K562 (cell line): ENCODE data around the gene GSDME. TPM values are rescaled to one million over a fixed set of nuclear protein-coding genes. Genes with fewer than 3 reads are reported as not detected.

Experiments used
- ATF1 ChIP-seq, 2 experiments: fragments of 450-650 bp in 1 of 2; IDR thresholded peaks; 2 replicates each; pipeline ENCODE4 v1.6.1; 2016; ENCODE audit warnings: missing compliant biosample characterization in 1 of 2, missing genetic modification characterization in 1 of 2
- BCL6 ChIP-seq: fragments of 250-450 bp; sonication (Bioruptor Pico); IDR thresholded peaks from 2 replicates; pipeline ENCODE4 v1.4.0; 2020
- CREM ChIP-seq: IDR thresholded peaks from 2 replicates; pipeline ENCODE4 v1.6.1; 2014; ENCODE audit warnings: antibody characterized with exemption, low read depth
- HMBOX1 ChIP-seq: sonication (generic); IDR thresholded peaks from 2 replicates; pipeline ENCODE4 v1.6.1; 2016
- JUND ChIP-seq, 2 experiments: IDR thresholded peaks; 2 replicates in 1 of 2; 3 replicates in 1 of 2; pipeline ENCODE4 v1.6.1; 2011; ENCODE audit warnings: borderline replicate concordance in 2 of 2, low read depth in 2 of 2, low read length in 2 of 2, improper control_type of control experiment in 1 of 2, missing biosample characterization in 1 of 2, missing genetic modification characterization in 1 of 2, missing genetic modification reagents in 1 of 2
- KLF16 ChIP-seq: IDR thresholded peaks from 2 replicates; pipeline ENCODE4 v1.6.1; 2016; ENCODE audit warnings: antibody characterized with exemption
- LEF1 ChIP-seq: fragments of 450-650 bp; IDR thresholded peaks from 2 replicates; pipeline ENCODE4 v1.6.1; 2016; ENCODE audit warnings: mild to moderate bottlenecking
- MYNN ChIP-seq, 2 experiments: sonication (generic); formaldehyde crosslinking in 1 of 2; IDR thresholded peaks; 2 replicates each; pipeline versions ENCODE4 v1.5.0 to v1.6.1; 2016 to 2020; ENCODE audit warnings: antibody characterized with exemption in 1 of 2, missing genetic modification reagents in 1 of 2
- NFIC ChIP-seq: fragments of 450-650 bp; IDR thresholded peaks from 2 replicates; pipeline ENCODE4 v1.6.1; 2017; ENCODE audit warnings: mild to moderate bottlenecking, inconsistent platforms
- RBM39 ChIP-seq: fragments of 200-400 bp; formaldehyde crosslinking; optimal IDR thresholded peaks from 2 replicates; pipeline ENCODE3; 2018; ENCODE audit warnings: low read depth, low read length
- SOX6 ChIP-seq: fragments of 450-650 bp; IDR thresholded peaks from 2 replicates; pipeline ENCODE4 v1.6.1; 2014; ENCODE audit warnings: mild to moderate bottlenecking
- STAT5A ChIP-seq: IDR thresholded peaks from 2 replicates; pipeline ENCODE4 v1.6.1; 2012; ENCODE audit warnings: low read length, inconsistent platforms, borderline replicate concordance
- TAL1 ChIP-seq: fragments of 450-650 bp; IDR thresholded peaks from 2 replicates; pipeline ENCODE4 v1.6.1; 2016; ENCODE audit warnings: mild to moderate bottlenecking
- TBL1XR1 ChIP-seq, 2 experiments: IDR thresholded peaks; 2 replicates each; pipeline ENCODE4 v1.6.1; 2012; ENCODE audit warnings: improper control_type of control experiment in 2 of 2, low read length in 2 of 2, mild to moderate bottlenecking in 1 of 2
- TCF3 ChIP-seq: sonication (generic); formaldehyde crosslinking; IDR thresholded peaks from 2 replicates; pipeline ENCODE4 v1.4.0; 2020; ENCODE audit warnings: mild to moderate bottlenecking, missing genetic modification reagents
- TCF7 ChIP-seq: sonication (generic); IDR thresholded peaks from 2 replicates; pipeline ENCODE4 v1.6.1; 2016; ENCODE audit warnings: antibody characterized with exemption, borderline replicate concordance
- TEAD4 ChIP-seq, 2 experiments: sonication (generic) in 1 of 2; formaldehyde crosslinking in 1 of 2; IDR thresholded peaks; 2 replicates each; pipeline versions ENCODE4 v1.6.1 to v1.8.0; 2012 to 2022; ENCODE audit warnings: borderline replicate concordance in 1 of 2, inconsistent platforms in 1 of 2, low read length in 1 of 2, mild to moderate bottlenecking in 1 of 2, missing genetic modification reagents in 1 of 2
- ZBTB26 ChIP-seq: fragments of 450-650 bp; formaldehyde crosslinking; IDR thresholded peaks from 2 replicates; pipeline ENCODE4 v1.4.0; 2022; ENCODE audit warnings: missing genetic modification characterization
- ZFX ChIP-seq: sonication (generic); formaldehyde crosslinking; IDR thresholded peaks from 2 replicates; pipeline ENCODE4 v1.8.0; 2022; ENCODE audit warnings: mild to moderate bottlenecking, missing genetic modification reagents, moderate library complexity
- ZNF174 ChIP-seq: fragments of 250-450 bp; sonication (Bioruptor Pico); IDR thresholded peaks from 2 replicates; pipeline ENCODE4 v1.4.0; 2020; ENCODE audit warnings: mild to moderate bottlenecking
- ZSCAN29 ChIP-seq: fragments of 450-650 bp; IDR thresholded peaks from 2 replicates; pipeline ENCODE4 v1.6.1; 2017
- polyA plus RNA-seq, 8 experiments: library from polyadenylated mRNA; depleted of rRNA in 4 of 8; stranded (reverse) in 5 of 8; unstranded in 3 of 8; fragments of >200 nt; fragmentation: Nextera tagmentation in 2 of 8; fragmentation: Illumina TruSeq in 1 of 8; extraction: Ambion mirVana in 2 of 8; extraction: Trizol in 1 of 8; gene quantifications; 2 replicates each; pipeline versions ENCODE4 v1.2.1 to v1.2.3, GENCODE V29; 2011 to 2014; ENCODE audit warnings: inconsistent platforms in 1 of 8, missing spikeins in 1 of 8
- total RNA-seq, 7 experiments: library from RNA; depleted of rRNA in 6 of 7; stranded (reverse); fragments of >200 nt in 6 of 7; fragmentation: Illumina TruSeq in 2 of 7; extraction: Trizol in 2 of 7; gene quantifications; 2 replicates each; pipeline versions ENCODE4 v1.2.1 to v1.2.3, GENCODE V29; 2011 to 2021; ENCODE audit warnings: low replicate concordance in 1 of 7
- TF ChIP-seq, protein P1 (sequence below), 2 experiments: IDR thresholded peaks; 2 replicates each; pipeline ENCODE4 v1.6.1; 2012; ENCODE audit warnings: improper control_type of control experiment in 2 of 2, low read depth in 2 of 2, low read length in 2 of 2, borderline replicate concordance in 1 of 2

The GSDME gene
- total and polyA plus RNA-seq, 9 of the 15 experiments (the other 6 are each of a cell fraction or from before 2014, with no cell fraction given): 0.37 to 1.9 (median 0.62) TPM

- TF ChIP-seq HMBOX1 (peak; percentile 80), TAL1 (peak; percentile 89), ZFX (peak; percentile 77), RBM39 (no peak), LEF1 (0 out of 2 replicates have a peak, but pooled peaks have one; percentile 23), CREM (peak; percentile 43; the same call in 1 of the 2 replicates), KLF16 (peak; percentile 64; the same call in 1 of the 2 replicates), BCL6 (0 out of 2 replicates have a peak, but pooled peaks have one; percentile 18), TCF3 (peak; percentile 83), SOX6 (peak; percentile 85), TEAD4 (IDR thresholded peaks at IDR 0.05; ENCODE audit: low read length) (peak; percentile 81), TEAD4 (CRISPR knock-in tag; IDR thresholded peaks at IDR 0.05; ENCODE audit: borderline replicate concordance) (no peak), JUND (IDR thresholded peaks at IDR 0.05; ENCODE audit: borderline replicate concordance, low read depth, low read length) (no peak), JUND (tag; IDR thresholded peaks at IDR 0.05; ENCODE audit: borderline replicate concordance, low read depth, low read length) (peak; percentile 26; the same call in 2 of the 3 replicates), ATF1 (CRISPR knock-in tag; IDR thresholded peaks at IDR 0.05) (no peak), ATF1 (tag; IDR thresholded peaks at IDR 0.05) (peak; percentile 39), STAT5A (peak; percentile 35; the same call in 1 of the 2 replicates), ZBTB26 (no peak), NFIC (peak; percentile 29), MYNN (IDR thresholded peaks at IDR 0.05) (0 out of 2 replicates have a peak, but pooled peaks have one; percentile 36), MYNN (CRISPR knock-in tag; IDR thresholded peaks at IDR 0.05) (no peak), TCF7 (0 out of 2 replicates have a peak, but pooled peaks have one; percentile 52), TBL1XR1 (IDR thresholded peaks at IDR 0.05; ENCODE audit: low read length in 2 of 2) (0 out of 4 replicates have a peak, but pooled peaks of 1 of the 2 experiments have one; percentile 34), ZSCAN29 (no peak), ZNF174 (no peak)
- TF ChIP-seq, protein P1, sequence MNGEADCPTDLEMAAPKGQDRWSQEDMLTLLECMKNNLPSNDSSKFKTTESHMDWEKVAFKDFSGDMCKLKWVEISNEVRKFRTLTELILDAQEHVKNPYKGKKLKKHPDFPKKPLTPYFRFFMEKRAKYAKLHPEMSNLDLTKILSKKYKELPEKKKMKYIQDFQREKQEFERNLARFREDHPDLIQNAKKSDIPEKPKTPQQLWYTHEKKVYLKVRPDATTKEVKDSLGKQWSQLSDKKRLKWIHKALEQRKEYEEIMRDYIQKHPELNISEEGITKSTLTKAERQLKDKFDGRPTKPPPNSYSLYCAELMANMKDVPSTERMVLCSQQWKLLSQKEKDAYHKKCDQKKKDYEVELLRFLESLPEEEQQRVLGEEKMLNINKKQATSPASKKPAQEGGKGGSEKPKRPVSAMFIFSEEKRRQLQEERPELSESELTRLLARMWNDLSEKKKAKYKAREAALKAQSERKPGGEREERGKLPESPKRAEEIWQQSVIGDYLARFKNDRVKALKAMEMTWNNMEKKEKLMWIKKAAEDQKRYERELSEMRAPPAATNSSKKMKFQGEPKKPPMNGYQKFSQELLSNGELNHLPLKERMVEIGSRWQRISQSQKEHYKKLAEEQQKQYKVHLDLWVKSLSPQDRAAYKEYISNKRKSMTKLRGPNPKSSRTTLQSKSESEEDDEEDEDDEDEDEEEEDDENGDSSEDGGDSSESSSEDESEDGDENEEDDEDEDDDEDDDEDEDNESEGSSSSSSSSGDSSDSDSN (IDR thresholded peaks at IDR 0.05; ENCODE audit: borderline replicate concordance in 1 of 2, low read depth in 2 of 2, low read length in 2 of 2): 0 out of 4 replicates have a peak, but pooled peaks of 1 of the 2 experiments have one; percentile 1
Observed at GRCh38 chr7:24795407-24795767, 38.1 kb upstream of the GSDME start (continued).
